Lower lobe of right lung (tissue), 2 donors: ENCODE results near the gene TFAP2C. TPM values are rescaled to one million over a fixed set of nuclear protein-coding genes. Genes with fewer than 3 reads are reported as not detected.

Experiments
- ATAC-seq, 2 donors: fragments of 200-7000 bp; cut with Tn5 transposase; one replicate each; pipeline ENCODE4 v1.9.1; 2020 to 2022; ENCODE audit warnings: mild to moderate bottlenecking in 2 of 2, moderate library complexity in 2 of 2
- DNase-seq: peaks from one replicate; pipeline ENCODE4 v3.0.0-alpha.2; 2020
- H3K27ac ChIP-seq: fragments of 200-600 bp; one replicate; pipeline ENCODE4 v1.8.0; 2022
- H3K27me3 ChIP-seq: fragments of 200-600 bp; one replicate; pipeline ENCODE4 v1.8.0; 2022; ENCODE audit warnings: low read depth
- H3K36me3 ChIP-seq: fragments of 200-600 bp; one replicate; pipeline ENCODE4 v1.8.0; 2022; ENCODE audit warnings: mild to moderate bottlenecking
- H3K4me1 ChIP-seq: fragments of 200-600 bp; one replicate; pipeline ENCODE4 v1.8.0; 2022
- H3K4me3 ChIP-seq: fragments of 200-600 bp; one replicate; pipeline ENCODE4 v1.8.0; 2022; ENCODE audit warnings: mild to moderate bottlenecking
- H3K9me3 ChIP-seq: fragments of 200-600 bp; one replicate; pipeline ENCODE4 v1.8.0; 2022
- intact Hi-C: fragments of 100-400 bp; cut with DNase I; formaldehyde crosslinking; loops from one replicate; pipeline ENCODE4 v1.11.0; 2022
- long read RNA-seq: library from polyadenylated mRNA; unstranded; transcript quantifications from one replicate; pipeline ENCODE4 v2.0.0, GENCODE V29; 2021
- total RNA-seq: library from RNA; stranded (reverse); fragmentation: NEBNext Ultra II Directional; extraction: Animal tissue kit (Norgen Biotek cat#: 25700); gene quantifications from one replicate; pipeline ENCODE4 v1.2.1, GENCODE V29; 2021
- TF ChIP-seq, protein P1 (sequence below): fragments of 200-600 bp; IDR thresholded peaks from one replicate; pipeline ENCODE4 v1.8.0; 2022; ENCODE audit warnings: antibody characterized with exemption, mild to moderate bottlenecking
- donor health status: DM: no; HTN: yes; CAD: no; lungs with severe emphysema.

TFAP2C gene
- 4.2 TPM for total RNA-seq
- long read RNA-seq, transcript TFAP2C-201 (7 exons, 2,866 nt) = major isoform, 6 of 15 reads
- long read RNA-seq, partial matches to known transcripts = 5 of 15 reads
- long read RNA-seq, other reads (novel, unspliced or antisense) = 4 of 15 reads

DNA sequence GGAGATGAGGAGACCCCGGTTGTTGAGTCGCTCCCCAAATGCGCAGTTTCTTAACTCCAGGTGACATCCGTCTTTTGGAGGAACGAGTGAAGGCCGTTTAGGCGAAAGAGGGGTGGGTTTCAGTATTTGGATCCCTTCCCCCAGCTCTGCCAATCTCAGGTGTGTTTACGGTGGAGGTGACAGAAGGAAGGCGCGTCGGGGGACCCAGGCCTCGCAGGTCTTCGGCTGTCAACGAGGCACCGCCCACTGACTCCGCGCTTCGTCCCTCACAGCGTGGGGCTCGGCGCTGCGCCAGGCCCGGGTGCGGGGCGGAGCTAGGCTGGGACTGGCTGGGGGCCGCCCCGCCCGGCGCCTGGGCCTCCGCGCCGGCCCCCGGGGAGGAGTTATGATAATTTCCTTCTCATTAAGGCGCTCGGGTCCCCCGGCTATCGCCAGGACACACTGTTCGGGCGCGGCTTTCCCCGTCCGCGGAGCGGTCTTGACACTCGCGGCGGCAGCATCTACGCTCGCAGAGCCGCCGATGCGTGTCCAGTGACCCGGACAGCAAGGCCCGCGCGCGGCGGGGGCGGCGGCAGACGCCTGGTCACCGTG lies at the start of gene TFAP2C:
Gene TFAP2C, plus strand, starts transcription at position 434 of the 591 bp plus-strand sequence. CDS start 239 bp downstream, outside the sequence.
- peaks cover 98% of the 10 kb centered on the region for H3K27me3 ChIP-seq
- peak within 1 kb of the TSS; percentile 79 for H3K27ac ChIP-seq
- peak within 1 kb of the TSS; percentile 64 for H3K4me3 ChIP-seq
- intact Hi-C loops = no loop called here
- H3K36me3 ChIP-seq = no peaks in the 10 kb centered on the region
- no peaks in the 10 kb centered on the region for H3K9me3 ChIP-seq
- H3K4me1 ChIP-seq = peaks cover 26% of the 10 kb centered on the region
- peak; percentile 87 for DNase-seq
- TF ChIP-seq, protein P1, sequence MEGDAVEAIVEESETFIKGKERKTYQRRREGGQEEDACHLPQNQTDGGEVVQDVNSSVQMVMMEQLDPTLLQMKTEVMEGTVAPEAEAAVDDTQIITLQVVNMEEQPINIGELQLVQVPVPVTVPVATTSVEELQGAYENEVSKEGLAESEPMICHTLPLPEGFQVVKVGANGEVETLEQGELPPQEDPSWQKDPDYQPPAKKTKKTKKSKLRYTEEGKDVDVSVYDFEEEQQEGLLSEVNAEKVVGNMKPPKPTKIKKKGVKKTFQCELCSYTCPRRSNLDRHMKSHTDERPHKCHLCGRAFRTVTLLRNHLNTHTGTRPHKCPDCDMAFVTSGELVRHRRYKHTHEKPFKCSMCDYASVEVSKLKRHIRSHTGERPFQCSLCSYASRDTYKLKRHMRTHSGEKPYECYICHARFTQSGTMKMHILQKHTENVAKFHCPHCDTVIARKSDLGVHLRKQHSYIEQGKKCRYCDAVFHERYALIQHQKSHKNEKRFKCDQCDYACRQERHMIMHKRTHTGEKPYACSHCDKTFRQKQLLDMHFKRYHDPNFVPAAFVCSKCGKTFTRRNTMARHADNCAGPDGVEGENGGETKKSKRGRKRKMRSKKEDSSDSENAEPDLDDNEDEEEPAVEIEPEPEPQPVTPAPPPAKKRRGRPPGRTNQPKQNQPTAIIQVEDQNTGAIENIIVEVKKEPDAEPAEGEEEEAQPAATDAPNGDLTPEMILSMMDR = no peak
- peak; percentile 91 to 92 for ATAC-seq

DNA sequence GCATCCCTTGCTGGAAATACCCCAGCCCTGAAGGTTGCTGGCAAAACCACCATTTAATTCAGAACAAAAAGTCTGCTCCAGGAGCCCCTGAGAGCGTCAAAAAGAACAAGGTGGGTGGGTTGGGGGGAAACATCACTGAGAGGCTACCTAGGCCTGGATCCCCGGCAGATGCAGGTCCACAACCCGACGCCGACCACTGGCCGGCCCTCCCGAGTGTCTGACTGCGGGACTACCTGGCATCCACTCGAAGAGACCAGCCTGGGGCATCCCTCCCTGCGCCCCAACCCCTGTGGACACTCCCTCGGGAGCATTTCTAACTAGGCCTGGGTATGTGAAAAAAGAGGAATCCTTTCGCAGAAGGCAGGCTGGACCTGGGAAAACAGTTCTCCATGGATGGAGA lies 48.9 kb upstream of the TFAP2C start:
- ATAC-seq = no peak
- Histone ChIP-seq H3K9me3 (no peaks in the 10 kb centered on the region), H3K4me1 (no peaks in the 10 kb centered on the region), H3K36me3 (no peaks in the 10 kb centered on the region), H3K27me3 (no peaks in the 10 kb centered on the region), H3K27ac (no peak overlapping the region), H3K4me3 (no peak overlapping the region)
- intact Hi-C loops = no loop called here
- DNase-seq = no peak
- TF ChIP-seq, protein P1 = no peak

DNA sequence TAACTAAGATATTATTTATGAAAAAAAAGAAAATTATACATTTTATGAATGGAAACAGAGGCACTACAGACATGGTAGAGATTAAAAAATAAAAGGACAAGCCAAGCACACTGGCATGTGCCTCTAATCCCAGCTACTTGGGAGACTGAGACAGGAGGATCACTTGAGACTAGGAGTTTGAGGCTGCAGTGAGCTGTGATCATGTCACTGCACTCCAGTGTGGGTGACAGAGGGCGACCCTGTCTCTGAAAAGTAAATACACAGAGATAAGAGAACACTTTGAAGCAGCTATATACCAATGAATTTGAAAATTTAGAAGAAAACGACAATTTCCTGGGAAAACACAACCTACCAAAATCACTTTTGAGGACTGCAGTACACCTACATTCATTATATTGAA lies 47.4 kb upstream of the TFAP2C start:
- Histone ChIP-seq H3K4me3 (no peak overlapping the region), H3K36me3 (no peaks in the 10 kb centered on the region), H3K9me3 (no peaks in the 10 kb centered on the region), H3K27me3 (no peaks in the 10 kb centered on the region), H3K27ac (no peak overlapping the region), H3K4me1 (no peaks in the 10 kb centered on the region)
- TF ChIP-seq, protein P1 = no peak
- ATAC-seq (no peak), DNase-seq (no peak)
- intact Hi-C loops = no loop called here

DNA sequence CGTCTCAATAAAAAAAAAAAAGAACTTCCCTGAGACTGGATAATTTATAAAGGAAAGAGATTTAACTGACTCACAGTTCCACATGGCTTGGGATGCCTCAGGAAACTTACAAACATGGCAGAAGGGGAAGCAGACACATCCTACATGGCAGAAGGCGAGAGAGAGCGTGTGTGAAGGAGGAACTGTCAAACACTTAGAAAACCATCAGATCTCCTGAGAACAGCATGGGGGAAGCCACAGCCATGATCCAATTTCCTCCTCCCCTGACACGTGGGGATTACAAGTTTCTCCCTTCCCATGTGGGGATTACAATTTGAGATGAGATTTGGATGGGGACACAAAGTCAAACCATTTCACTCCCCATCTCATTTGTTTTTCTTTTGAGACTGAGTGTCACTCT lies 46.6 kb upstream of the TFAP2C start:
- TF ChIP-seq, protein P1 = no peak
- ATAC-seq (no peak), DNase-seq (no peak)
- H3K27ac ChIP-seq = no peak overlapping the region
- H3K4me1 ChIP-seq = no peaks in the 10 kb centered on the region
- H3K36me3 ChIP-seq = no peaks in the 10 kb centered on the region
- intact Hi-C loops = no loop called here
- no peaks in the 10 kb centered on the region for H3K9me3 ChIP-seq
- H3K4me3 ChIP-seq = no peak overlapping the region
- no peaks in the 10 kb centered on the region for H3K27me3 ChIP-seq

DNA sequence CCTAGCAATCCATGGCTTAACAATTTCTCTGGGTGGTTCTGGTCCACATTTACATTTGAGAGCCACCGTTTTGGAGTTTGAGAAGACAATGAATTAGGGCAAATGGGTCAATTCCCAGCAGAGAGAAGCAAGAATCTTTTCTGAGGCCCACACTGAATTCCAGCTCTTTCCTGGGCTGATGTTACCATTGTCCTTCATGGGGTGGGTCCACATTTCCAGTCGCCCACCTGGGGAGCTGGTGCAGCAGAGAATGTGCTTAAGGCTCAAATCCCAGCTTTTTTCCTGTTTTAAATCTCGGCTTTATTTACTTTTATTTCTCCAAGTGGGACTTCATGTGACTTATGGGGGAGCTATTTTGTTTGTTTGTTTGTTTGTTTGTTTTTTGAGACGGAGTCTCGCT lies 44.2 kb upstream of the TFAP2C start:
- no peaks in the 10 kb centered on the region for H3K27me3 ChIP-seq
- TF ChIP-seq, protein P1 = no peak
- no peak for ATAC-seq

More for the DNA sequence above, 44.2 kb upstream of the TFAP2C start:
- no peak overlapping the region for H3K27ac ChIP-seq
- no peak for DNase-seq
- intact Hi-C loops = no loop called here
- H3K4me1 ChIP-seq = no peaks in the 10 kb centered on the region
- no peak overlapping the region for H3K4me3 ChIP-seq
- H3K36me3 ChIP-seq = no peaks in the 10 kb centered on the region
- H3K9me3 ChIP-seq = no peaks in the 10 kb centered on the region
